GM18909 (cell line): ENCODE results near the gene STK38L.

Source experiments
- ATAC-seq: cut with Tn5 transposase; IDR thresholded peaks from one replicate; pipeline ENCODE4 v1.9.1; 2021; ENCODE audit warnings: mild to moderate bottlenecking; ENCODE audit not compliant: unreplicated experiment, poor library complexity

Gene STK38L

GRCh38 chr12:27338473-27338872 is 94.4 kb downstream of the STK38L start:
- ATAC-seq = no peak

DNA sequence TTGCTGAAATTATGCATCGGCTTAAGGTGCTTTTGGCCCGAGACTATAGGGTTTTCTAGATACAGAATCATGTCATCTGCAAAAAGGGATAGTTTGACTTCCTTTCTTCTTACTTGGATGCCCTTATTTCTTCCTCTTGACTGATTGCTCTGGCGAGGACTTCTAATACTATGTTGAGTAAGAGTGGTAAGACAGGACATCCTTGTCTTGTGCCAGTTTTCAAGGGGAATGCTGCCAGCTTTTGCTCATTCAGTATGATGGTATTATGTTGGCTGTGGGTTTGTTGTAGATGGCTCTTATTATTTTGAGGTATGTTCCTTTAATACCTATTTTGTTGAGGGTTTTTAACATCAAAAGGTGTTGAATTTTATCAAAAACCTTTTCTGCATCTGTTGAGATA is 96.9 kb downstream of the STK38L start:
- no peak for ATAC-seq

DNA sequence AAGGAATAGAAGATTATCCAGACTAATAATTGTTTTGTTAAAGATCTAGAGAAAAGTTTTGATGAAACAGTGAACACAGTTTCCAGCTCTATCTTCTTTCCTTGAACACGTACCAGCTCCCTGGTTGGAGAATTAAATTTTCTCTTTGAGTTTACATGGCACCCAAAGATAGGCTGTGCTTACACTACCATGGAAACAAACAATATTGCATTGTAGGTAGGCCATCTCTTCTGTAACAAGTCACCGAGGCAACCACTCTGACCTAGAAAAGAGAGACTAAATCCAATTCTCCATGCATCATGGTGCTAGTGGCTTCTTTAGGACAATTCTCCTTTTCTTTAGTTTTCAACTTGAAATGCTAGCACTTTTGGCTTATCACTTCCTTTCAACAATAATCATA is 98.5 kb downstream of the STK38L start:
- no peak for ATAC-seq

DNA sequence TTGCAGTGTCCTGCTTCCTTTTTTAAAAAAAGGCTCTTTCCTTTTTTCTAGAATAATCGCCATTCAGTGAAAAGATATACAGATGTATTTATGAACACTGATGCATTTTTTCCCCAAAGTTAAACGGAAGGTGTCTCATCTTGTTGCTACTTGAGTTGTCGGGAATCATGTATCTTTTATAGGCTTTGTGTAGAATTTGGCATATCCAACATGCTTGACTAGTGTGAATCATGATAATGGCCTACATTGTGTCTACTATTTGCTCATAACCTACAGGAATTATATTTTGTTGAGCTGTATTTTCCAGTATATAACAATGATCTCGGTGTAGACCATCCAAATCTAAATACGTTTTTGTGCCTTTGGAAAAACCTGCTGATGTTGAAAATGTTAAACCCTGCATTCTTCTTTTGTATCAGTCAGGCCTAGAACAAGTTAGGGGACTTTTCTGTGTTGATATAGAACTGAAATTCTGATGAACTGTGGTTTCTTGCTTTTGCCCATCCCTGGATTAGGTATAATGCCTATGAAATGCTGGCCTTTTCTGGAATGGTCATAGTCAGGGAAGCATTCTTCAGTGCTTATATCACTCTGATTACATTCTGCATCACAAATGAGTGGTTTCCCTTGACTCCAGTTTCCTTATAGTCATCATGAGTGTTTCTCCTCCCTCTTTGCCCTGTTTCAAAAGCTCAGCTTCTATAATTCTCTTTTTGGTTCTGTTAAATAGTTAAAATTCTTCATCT is 99.3 kb downstream of the STK38L start:
- no peak for ATAC-seq

- ATAC-seq = no peak
Measured at GRCh38 chr12:27344246-27344645, 100.2 kb downstream of the STK38L start.

DNA sequence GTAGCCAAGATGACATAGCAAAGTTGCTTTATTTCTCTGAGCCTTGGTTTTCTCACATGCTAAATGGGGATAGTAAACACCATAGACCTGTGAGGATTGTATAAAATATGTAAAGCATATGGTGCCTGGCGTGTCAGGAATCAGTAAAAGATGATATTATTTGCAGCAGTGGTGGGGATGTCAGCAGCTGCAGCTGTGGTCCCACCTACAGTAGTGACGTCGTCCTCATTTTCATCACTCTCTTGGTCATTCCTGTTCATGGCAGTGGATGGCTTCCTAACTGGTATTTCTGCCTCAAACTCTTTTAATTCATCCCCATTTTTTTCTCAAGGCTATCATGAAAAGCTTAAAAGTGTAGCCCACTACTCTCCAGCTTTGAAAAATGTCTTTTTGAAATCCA is 100.7 kb downstream of the STK38L start:
- ATAC-seq = no peak

- ATAC-seq = no peak
Measured at GRCh38 chr12:27345376-27345775, 101.3 kb downstream of the STK38L start.

- no peak for ATAC-seq
Measured at GRCh38 chr12:27347779-27348178, 103.7 kb downstream of the STK38L start.

GRCh38 chr12:27351476-27351875 is 107.4 kb downstream of the STK38L start:
- no peak for ATAC-seq

DNA sequence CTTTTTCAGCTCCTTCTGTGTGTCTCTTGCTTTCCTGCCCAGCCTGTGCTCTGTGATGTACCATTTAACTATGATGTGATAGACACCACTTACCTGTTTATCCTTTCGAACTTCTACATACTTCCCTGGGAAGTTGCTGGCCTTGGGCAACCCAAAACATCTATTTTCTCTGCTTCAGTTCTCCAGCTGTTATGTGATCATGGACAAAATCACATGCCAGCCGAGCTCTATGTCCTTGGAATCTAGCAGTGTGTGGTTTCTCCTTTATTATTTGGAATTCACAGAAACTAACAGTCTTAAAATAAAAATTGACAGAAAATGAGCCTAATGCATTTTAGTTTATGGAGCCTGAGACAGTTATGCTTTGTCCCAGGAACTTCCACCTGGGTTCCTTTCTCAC is 111.4 kb downstream of the STK38L start:
- ATAC-seq = no peak

DNA sequence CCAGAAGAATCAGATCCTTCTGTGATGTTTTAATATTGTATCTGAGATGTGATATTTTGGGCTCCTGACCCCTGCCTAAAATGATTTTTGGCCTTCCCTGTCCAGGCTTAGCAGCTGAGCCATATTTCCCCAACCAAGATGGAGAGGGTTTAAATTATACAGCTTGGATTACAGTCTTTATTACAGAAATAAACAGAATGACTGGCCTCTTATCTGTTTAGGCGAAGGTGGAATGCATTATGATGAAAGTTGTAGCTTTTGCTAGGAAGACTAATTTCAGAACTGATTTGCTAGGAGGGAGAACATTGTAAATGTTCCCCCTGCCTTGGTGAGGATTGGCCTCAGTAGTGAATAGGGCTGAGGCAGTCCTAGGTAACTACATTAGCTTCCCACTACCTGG is 111.9 kb downstream of the STK38L start:
- ATAC-seq = no peak

DNA sequence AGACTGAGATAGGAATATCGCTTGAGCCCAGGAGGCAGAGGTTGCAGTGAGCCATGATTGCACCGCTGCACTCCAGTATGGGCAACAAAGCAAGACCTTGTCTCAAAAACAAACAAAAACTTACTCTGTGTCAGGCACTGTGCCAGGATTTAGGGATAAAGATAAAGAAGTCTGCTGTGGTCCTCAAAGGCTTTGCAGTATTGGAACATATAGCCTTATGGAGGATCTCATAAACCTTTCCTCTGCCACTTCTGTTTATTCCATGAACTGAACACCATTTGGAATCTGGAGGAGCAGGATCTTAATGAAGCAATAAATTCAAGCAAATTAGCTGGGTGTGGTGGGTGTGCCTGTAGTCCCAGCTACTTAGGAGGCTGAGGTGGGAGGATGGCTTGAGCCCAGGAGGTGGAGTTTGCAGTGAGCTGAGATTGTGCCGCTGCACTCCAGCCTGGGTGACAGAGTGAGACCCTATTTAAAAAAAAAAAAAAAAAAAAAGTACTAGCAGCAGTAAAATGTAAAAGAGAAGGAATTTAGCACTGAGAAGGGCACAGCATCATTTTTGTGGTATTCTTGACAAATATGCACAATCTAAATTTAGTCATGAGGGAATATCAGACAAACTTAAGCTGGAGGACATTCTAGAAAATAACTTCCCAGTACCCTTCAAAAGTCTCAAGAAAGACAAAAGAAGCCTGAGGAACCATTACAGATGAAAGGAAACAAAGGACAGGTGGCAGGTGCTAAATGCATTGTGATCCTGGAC is 115.7 kb downstream of the STK38L start:
- no peak for ATAC-seq

GRCh38 chr12:27361372-27361771 is 117.3 kb downstream of the STK38L start:
- ATAC-seq = no peak

DNA sequence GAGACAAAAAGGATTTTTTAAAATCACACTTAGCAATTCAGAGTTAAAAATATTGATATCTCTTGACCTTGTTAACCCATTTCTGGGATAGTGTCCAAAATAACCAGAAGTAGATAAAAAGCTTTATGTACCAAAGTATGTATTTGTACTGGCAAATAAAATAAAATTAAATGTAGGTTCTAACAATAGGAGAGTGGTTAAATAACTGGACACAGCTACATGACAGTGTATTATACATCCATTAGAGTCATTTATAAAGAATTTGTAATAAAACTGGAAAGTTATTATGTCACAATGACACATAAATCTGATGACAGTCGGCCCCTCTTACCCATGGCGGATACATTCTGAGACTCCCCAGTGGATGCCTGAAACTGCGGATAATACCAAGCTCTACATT is 122.5 kb downstream of the STK38L start:
- ATAC-seq = no peak

GRCh38 chr12:27367078-27367477 is 123.0 kb downstream of the STK38L start:
- no peak for ATAC-seq
